OCI-LY7 (cell line): ENCODE data around the gene MAN1B1. TPM values are rescaled to one million over a fixed set of nuclear protein-coding genes. Genes with fewer than 3 reads are reported as not detected.
"Not testable (repeated sequence)": the region's sequence is repeated elsewhere in the genome, so short reads cannot be mapped to it uniquely, and the experiment has no call there.

ENCODE experiments used
- BruUV-seq: library from RNA; stranded (reverse); fragments of 400-500 nt; replicated peaks from 2 replicates; lab custom pipeline; 2021; lab: Mats Ljungman, UMichigan
- CTCF ChIA-PET: fragments of 300-600 bp; sonication (Branson Sonifier 250); formaldehyde crosslinking; loops from one replicate; lab custom pipeline; 2022; ENCODE audit warnings: antibody characterized with exemption; ENCODE audit not compliant: unreplicated experiment; lab: Charles Lee
- POLR2A ChIA-PET: fragments of 300-600 bp; sonication (Branson Sonifier 250); formaldehyde crosslinking; loops from one replicate; lab custom pipeline; 2022; ENCODE audit warnings: antibody characterized with exemption; lab: Charles Lee
- DNase-seq: peaks from one replicate; pipeline ENCODE4 v3.0.0-alpha.2; 2015; ENCODE audit warnings: low spot score
- H2AFZ ChIP-seq: fragments of 200-600 bp; sonication (generic), shearing (Covaris generic); 2 replicates; pipeline ENCODE4 v1.6.1; 2014; ENCODE audit warnings: mild to moderate bottlenecking, antibody characterized with exemption, low read length, moderate library complexity
- H3K27ac ChIP-seq: fragments of 200-600 bp; sonication (generic); 2 replicates; pipeline ENCODE4 v1.5.1; 2014; ENCODE audit warnings: mixed run types, low read depth, mild to moderate bottlenecking, moderate library complexity, low read length, inconsistent platforms; ENCODE audit not compliant: poor library complexity, severe bottlenecking
- H3K36me3 ChIP-seq: fragments of 200-600 bp; sonication (generic); 2 replicates; pipeline ENCODE4 v1.6.1; 2014; ENCODE audit warnings: mild to moderate bottlenecking, antibody characterized with exemption, low read length, moderate library complexity, mixed read lengths; ENCODE audit not compliant: insufficient read depth
- H3K4me1 ChIP-seq: fragments of 200-600 bp; sonication (generic); 2 replicates; pipeline ENCODE4 v1.5.1; 2014; ENCODE audit warnings: mild to moderate bottlenecking, low read length; ENCODE audit not compliant: insufficient read depth, poor library complexity, severe bottlenecking
- H3K4me2 ChIP-seq: fragments of 200-600 bp; sonication (generic); 2 replicates; pipeline ENCODE4 v1.6.1; 2014; ENCODE audit warnings: mild to moderate bottlenecking, low read length
- H3K4me3 ChIP-seq: fragments of 200-600 bp; sonication (generic); 2 replicates; pipeline ENCODE4 v1.5.1; 2014; ENCODE audit warnings: mild to moderate bottlenecking, low read depth, low read length; ENCODE audit not compliant: poor library complexity, severe bottlenecking
- H3K79me2 ChIP-seq: fragments of 200-600 bp; sonication (generic); 2 replicates; pipeline ENCODE4 v1.6.1; 2016; ENCODE audit warnings: low read depth, mild to moderate bottlenecking, low read length, moderate library complexity, mixed read lengths; ENCODE audit not compliant: insufficient read depth
- H3K9me2 ChIP-seq: fragments of 200-600 bp; sonication (generic); 2 replicates; pipeline ENCODE4 v1.6.1; 2016; ENCODE audit warnings: mild to moderate bottlenecking, low read length, mixed read lengths; ENCODE audit not compliant: insufficient read depth
- H3K9me3 ChIP-seq: fragments of 200-600 bp; sonication (generic); 2 replicates; pipeline ENCODE4 v1.6.1; 2014; ENCODE audit warnings: mild to moderate bottlenecking, mixed run types, low read length, mixed read lengths
- H4K20me1 ChIP-seq: fragments of 200-600 bp; sonication (generic); 2 replicates; pipeline ENCODE4 v1.6.1; 2014; ENCODE audit warnings: mild to moderate bottlenecking, antibody characterized with exemption, low read length, moderate library complexity, mixed read lengths; ENCODE audit not compliant: insufficient read depth
- EZH2phosphoT487 ChIP-seq: fragments of 200-600 bp; sonication (generic); IDR thresholded peaks from 2 replicates; pipeline ENCODE4 v1.6.1; 2018; ENCODE audit warnings: low read depth, borderline replicate concordance, mild to moderate bottlenecking, mixed run types, antibody characterized with exemption, low read length, moderate library complexity, mixed read lengths
- intact Hi-C: fragments of 100-400 bp; cut with micrococcal nuclease; formaldehyde crosslinking; loops from one replicate; pipeline ENCODE4 v1.10.0; 2022; ENCODE audit not compliant: unreplicated experiment
- total RNA-seq, 2 experiments: library from RNA; depleted of rRNA in 1 of 2; stranded (reverse); fragments of >200 nt in 1 of 2; shearing (Covaris generic) in 1 of 2; gene quantifications; 2 replicates each; pipeline ENCODE4 v1.2.3, GENCODE V29; 2014 to 2022
- TF ChIP-seq, protein P1 (sequence below): fragments of 200-600 bp; sonication (generic); conservative IDR thresholded peaks from 2 replicates; pipeline ENCODE4 v1.5.1; 2014; ENCODE audit warnings: mild to moderate bottlenecking, antibody characterized with exemption, low read length, moderate library complexity, mixed read lengths

MAN1B1 gene
- total RNA-seq, 2 experiments from 2014 or later = 32.7 to 43.4 TPM

GRCh38 chr9:137121927-137122795, 35.4 kb downstream of the MAN1B1 start:
- H3K36me3 ChIP-seq, H3K9me2 ChIP-seq, H4K20me1 ChIP-seq, CTCF ChIA-PET, H2AFZ ChIP-seq, H3K9me3 ChIP-seq: not testable (repeated sequence)
- peak; percentile 70 for DNase-seq
- H3K4me2 ChIP-seq = peak overlapping the region; percentile 76
- H3K4me1 ChIP-seq = peaks cover 72% of the 10 kb centered on the region
- intact Hi-C loops = loop anchor here (1.0 kb wide), 1 partner anchor 101 kb away; no protein-coding TSS in a partner anchor
- POLR2A ChIA-PET = interaction anchor here (0.7 to 0.8 kb wide), 2 partner anchors 29 to 481 kb away, joined by 3 to 5 read pairs; no protein-coding TSS in a partner anchor
- peak overlapping the region; percentile 93 for H3K27ac ChIP-seq
- TSS peak; percentile 63 for BruUV-seq
- H3K4me3 ChIP-seq = peak overlapping the region; percentile 45
- H3K79me2 ChIP-seq = peaks cover 32% of the 10 kb centered on the region; the same call in 1 of the 2 replicates

- not testable (repeated sequence) for H3K36me3 ChIP-seq, H3K9me3 ChIP-seq, H2AFZ ChIP-seq, BruUV-seq, H3K9me2 ChIP-seq, DNase-seq, H4K20me1 ChIP-seq
- peak overlapping the region; percentile 45 for H3K4me3 ChIP-seq
- H3K4me1 ChIP-seq = peaks cover 72% of the 10 kb centered on the region
- H3K27ac ChIP-seq = peak overlapping the region; percentile 93
- H3K4me2 ChIP-seq = peak overlapping the region; percentile 76
- ChIA-PET POLR2A (interaction anchor here (0.6 to 1.0 kb wide), 5 partner anchors 8 to 480 kb away, joined by 3 to 11 read pairs (median 5); no protein-coding TSS in a partner anchor), CTCF (interaction anchor here (0.6 kb wide), 1 partner anchor 64 kb away, joined by 3 read pairs; no protein-coding TSS in a partner anchor)
- intact Hi-C loops = loop anchor here (1.0 kb wide), 1 partner anchor 100 kb away; no protein-coding TSS in a partner anchor
- H3K79me2 ChIP-seq = peaks cover 39% of the 10 kb centered on the region; the same call in 1 of the 2 replicates
These were observed 36.1 kb downstream of the MAN1B1 start for GRCh38 chr9:137122796-137123467.

DNA sequence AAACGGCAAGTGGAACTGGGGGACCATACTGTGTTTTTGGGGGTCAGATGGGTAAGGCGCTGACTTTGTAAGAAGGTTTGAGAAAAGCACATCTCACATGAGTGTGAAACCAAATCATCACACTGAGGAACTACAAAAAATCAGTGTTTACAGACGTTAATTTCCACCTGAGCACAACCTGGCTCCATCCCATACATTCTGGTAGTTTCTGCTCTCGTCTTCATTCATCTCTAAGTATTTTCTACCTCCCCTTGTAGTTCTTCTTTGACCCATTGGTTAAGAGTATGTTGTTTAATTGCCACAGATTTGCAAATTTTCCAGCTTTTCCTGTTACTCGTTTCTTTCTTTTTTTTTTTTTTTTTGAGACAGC, 36.7 kb downstream of the MAN1B1 start:
- H3K9me2 ChIP-seq = no peaks in the 10 kb centered on the region
- ChIA-PET CTCF (interaction anchor here (0.6 kb wide), 1 partner anchor 65 kb away, joined by 3 read pairs; no protein-coding TSS in a partner anchor), POLR2A (interaction anchor here (0.7 to 1.0 kb wide), 2 partner anchors 28 to 91 kb away, joined by 3 to 11 read pairs; no protein-coding TSS in a partner anchor)
- peaks cover 6% of the 10 kb centered on the region for H3K36me3 ChIP-seq
- H3K4me2 ChIP-seq = peak overlapping the region; percentile 76
- BruUV-seq = no TSS peak
- no peaks in the 10 kb centered on the region for H3K9me3 ChIP-seq
- peaks cover 67% of the 10 kb centered on the region for H3K4me1 ChIP-seq
- peak; percentile 39 for DNase-seq
- peak overlapping the region; percentile 93 for H3K27ac ChIP-seq
- H3K79me2 ChIP-seq = peaks cover 45% of the 10 kb centered on the region; the same call in 1 of the 2 replicates
- intact Hi-C loops = no loop called here
- no peak overlapping the region; the same call in 1 of the 2 replicates for H2AFZ ChIP-seq
- H4K20me1 ChIP-seq = no peaks in the 10 kb centered on the region
- TF ChIP-seq, protein P1, sequence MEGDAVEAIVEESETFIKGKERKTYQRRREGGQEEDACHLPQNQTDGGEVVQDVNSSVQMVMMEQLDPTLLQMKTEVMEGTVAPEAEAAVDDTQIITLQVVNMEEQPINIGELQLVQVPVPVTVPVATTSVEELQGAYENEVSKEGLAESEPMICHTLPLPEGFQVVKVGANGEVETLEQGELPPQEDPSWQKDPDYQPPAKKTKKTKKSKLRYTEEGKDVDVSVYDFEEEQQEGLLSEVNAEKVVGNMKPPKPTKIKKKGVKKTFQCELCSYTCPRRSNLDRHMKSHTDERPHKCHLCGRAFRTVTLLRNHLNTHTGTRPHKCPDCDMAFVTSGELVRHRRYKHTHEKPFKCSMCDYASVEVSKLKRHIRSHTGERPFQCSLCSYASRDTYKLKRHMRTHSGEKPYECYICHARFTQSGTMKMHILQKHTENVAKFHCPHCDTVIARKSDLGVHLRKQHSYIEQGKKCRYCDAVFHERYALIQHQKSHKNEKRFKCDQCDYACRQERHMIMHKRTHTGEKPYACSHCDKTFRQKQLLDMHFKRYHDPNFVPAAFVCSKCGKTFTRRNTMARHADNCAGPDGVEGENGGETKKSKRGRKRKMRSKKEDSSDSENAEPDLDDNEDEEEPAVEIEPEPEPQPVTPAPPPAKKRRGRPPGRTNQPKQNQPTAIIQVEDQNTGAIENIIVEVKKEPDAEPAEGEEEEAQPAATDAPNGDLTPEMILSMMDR = no peak
- TF ChIP-seq EZH2phosphoT487 = no peak
- peak overlapping the region; percentile 45 for H3K4me3 ChIP-seq

DNA sequence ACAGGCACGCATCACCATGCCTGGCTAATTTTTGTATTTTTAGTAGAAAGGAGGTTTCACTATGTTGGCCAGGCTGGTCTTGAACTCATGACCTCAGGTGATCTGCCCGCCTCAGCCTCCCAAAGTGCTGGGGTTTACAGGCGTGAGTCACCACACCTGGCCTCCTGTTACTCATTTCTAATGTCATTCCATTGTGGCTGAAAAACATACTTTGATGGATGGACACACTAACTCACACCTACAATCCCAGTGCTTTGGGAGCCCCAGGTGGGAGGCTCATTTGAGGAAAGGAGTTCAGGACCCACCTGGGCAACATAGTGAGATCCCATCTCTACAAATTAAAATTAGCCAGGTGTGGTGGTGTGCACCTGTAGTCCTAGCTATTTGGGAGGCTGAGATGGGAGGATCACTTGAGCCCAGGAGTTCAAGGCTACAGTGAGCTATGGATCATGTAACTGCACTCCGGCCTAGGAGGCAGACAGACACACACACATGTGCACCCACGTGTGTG, 37.2 kb downstream of the MAN1B1 start:
- CTCF ChIA-PET, BruUV-seq, H3K9me3 ChIP-seq, H3K36me3 ChIP-seq, DNase-seq, H2AFZ ChIP-seq, H4K20me1 ChIP-seq, intact Hi-C loops, H3K9me2 ChIP-seq: not testable (repeated sequence)
- peak overlapping the region; percentile 76 for H3K4me2 ChIP-seq
- peaks cover 50% of the 10 kb centered on the region; the same call in 1 of the 2 replicates for H3K79me2 ChIP-seq
- H3K4me1 ChIP-seq = peaks cover 64% of the 10 kb centered on the region
- peak overlapping the region; percentile 93 for H3K27ac ChIP-seq
- H3K4me3 ChIP-seq = peak overlapping the region; percentile 45
- POLR2A ChIA-PET = interaction anchor here (0.7 to 1.0 kb wide), 2 partner anchors 27 to 92 kb away, joined by 3 to 11 read pairs; no protein-coding TSS in a partner anchor
